ENCODE measurements around the gene NUP98.

- no peak for TF ChIP-seq CTCF (conservative IDR thresholded peaks at IDR 0.05; ENCODE audit: low read length)
- no peak for TF ChIP-seq EZH2phosphoT487 (IDR thresholded peaks at IDR 0.05; ENCODE audit: borderline replicate concordance)
These were observed 13.6 kb upstream of the NUP98 start for GRCh38 chr11:3810951-3811350.
